Kidney epithelial cell (primary cell): ENCODE data around the gene ABLIM2. TPM values are rescaled to one million over a fixed set of nuclear protein-coding genes. Genes with fewer than 3 reads are reported as not detected.

Experiments used
- DNase-seq: peaks from one replicate; pipeline ENCODE4 v3.0.0-alpha.2; 2010; ENCODE audit warnings: low read depth
- H3K27me3 ChIP-seq: 2 replicates; pipeline ENCODE4 v1.6.0; 2011; ENCODE audit warnings: low read length; ENCODE audit not compliant: control insufficient read depth, insufficient read depth
- H3K36me3 ChIP-seq: 2 replicates; pipeline ENCODE4 v1.5.1; 2011; ENCODE audit warnings: low read length; ENCODE audit not compliant: control insufficient read depth, insufficient read depth
- H3K4me3 ChIP-seq: 2 replicates; pipeline ENCODE4 v1.5.1; 2011; ENCODE audit warnings: low read depth, mild to moderate bottlenecking, control low read depth, low read length
- CTCF ChIP-seq: IDR thresholded peaks from 2 replicates; pipeline ENCODE4 v1.5.1; 2011; ENCODE audit warnings: mild to moderate bottlenecking, moderate library complexity, low read length, control low read depth, inconsistent platforms; ENCODE audit not compliant: insufficient read depth, poor library complexity, severe bottlenecking
- total RNA-seq: library from RNA; depleted of rRNA; stranded (reverse); fragments of >200 nt; gene quantifications from 2 replicates; pipeline ENCODE4 v1.2.3, GENCODE V29; 2015

The ABLIM2 gene
- total RNA-seq, 1 donor from 2014 or later: 1.3 TPM

GRCh38 chr4:8127051-8127826 is 31.4 kb downstream of the ABLIM2 start:
- Histone ChIP-seq H3K4me3 (no peak overlapping the region), H3K36me3 (no peaks in the 10 kb centered on the region), H3K27me3 (peaks cover 14% of the 10 kb centered on the region)
- no peak for DNase-seq
- no peak for TF ChIP-seq CTCF

- Histone ChIP-seq H3K36me3 (no peaks in the 10 kb centered on the region), H3K4me3 (no peak overlapping the region), H3K27me3 (peaks cover 17% of the 10 kb centered on the region)
- TF ChIP-seq CTCF: no peak
- no peak for DNase-seq
Measured at GRCh38 chr4:8126523-8126922, 32.1 kb downstream of the ABLIM2 start.

- Histone ChIP-seq H3K36me3 (no peaks in the 10 kb centered on the region), H3K27me3 (peaks cover 17% of the 10 kb centered on the region), H3K4me3 (no peak overlapping the region)
- no peak for TF ChIP-seq CTCF
- no peak for DNase-seq
Measured at GRCh38 chr4:8125526-8126056, 33.0 kb downstream of the ABLIM2 start.

- TF ChIP-seq CTCF: no peak
- DNase-seq: no peak
- H3K27me3 ChIP-seq: peaks cover 21% of the 10 kb centered on the region
Measured at GRCh38 chr4:8123870-8124269, 34.7 kb downstream of the ABLIM2 start.

GRCh38 chr4:8123389-8123788 is 35.2 kb downstream of the ABLIM2 start:
- DNase-seq: no peak
- H3K4me3 ChIP-seq: no peak overlapping the region
- TF ChIP-seq CTCF: no peak
- peaks cover 21% of the 10 kb centered on the region for H3K27me3 ChIP-seq
- H3K36me3 ChIP-seq: no peaks in the 10 kb centered on the region

More at GRCh38 chr4:8123870-8124269, 34.7 kb downstream of the ABLIM2 start:
- Histone ChIP-seq H3K36me3 (no peaks in the 10 kb centered on the region), H3K4me3 (no peak overlapping the region)
